ENCODE results near the gene BZW2.

GRCh38 chr7:16675277-16675676 lies 29.3 kb downstream of the BZW2 start:
- TF ChIP-seq, protein P1, sequence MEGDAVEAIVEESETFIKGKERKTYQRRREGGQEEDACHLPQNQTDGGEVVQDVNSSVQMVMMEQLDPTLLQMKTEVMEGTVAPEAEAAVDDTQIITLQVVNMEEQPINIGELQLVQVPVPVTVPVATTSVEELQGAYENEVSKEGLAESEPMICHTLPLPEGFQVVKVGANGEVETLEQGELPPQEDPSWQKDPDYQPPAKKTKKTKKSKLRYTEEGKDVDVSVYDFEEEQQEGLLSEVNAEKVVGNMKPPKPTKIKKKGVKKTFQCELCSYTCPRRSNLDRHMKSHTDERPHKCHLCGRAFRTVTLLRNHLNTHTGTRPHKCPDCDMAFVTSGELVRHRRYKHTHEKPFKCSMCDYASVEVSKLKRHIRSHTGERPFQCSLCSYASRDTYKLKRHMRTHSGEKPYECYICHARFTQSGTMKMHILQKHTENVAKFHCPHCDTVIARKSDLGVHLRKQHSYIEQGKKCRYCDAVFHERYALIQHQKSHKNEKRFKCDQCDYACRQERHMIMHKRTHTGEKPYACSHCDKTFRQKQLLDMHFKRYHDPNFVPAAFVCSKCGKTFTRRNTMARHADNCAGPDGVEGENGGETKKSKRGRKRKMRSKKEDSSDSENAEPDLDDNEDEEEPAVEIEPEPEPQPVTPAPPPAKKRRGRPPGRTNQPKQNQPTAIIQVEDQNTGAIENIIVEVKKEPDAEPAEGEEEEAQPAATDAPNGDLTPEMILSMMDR (conservative IDR thresholded peaks at IDR 0.05): no peak
- no peak for TF ChIP-seq ZFX (IDR thresholded peaks at IDR 0.05)
